K562 (cell line): Measurements from ENCODE around the gene GCGR. TPM values are rescaled to one million over a fixed set of nuclear protein-coding genes. Genes with fewer than 3 reads are reported as not detected.

ENCODE experiments used
- ATAC-seq: fragments of 200-7000 bp; cut with Tn5 transposase; 3 replicates; pipeline ENCODE4 v1.9.1; 2020; ENCODE audit warnings: moderate library complexity
- BruUV-seq: library from RNA; stranded (reverse); fragments of 400-500 nt; replicated peaks from 2 replicates; lab custom pipeline; 2021; lab: Mats Ljungman, UMichigan
- CTCF ChIA-PET: fragments of 300-600 bp; formaldehyde crosslinking; extraction: SDS; loops from one replicate; lab custom pipeline; 2021; ENCODE audit warnings: low intra/inter-chr PET ratio; lab: Yijun Ruan, JAX
- POLR2A ChIA-PET: fragments of 300-600, 350-650 bp; sonication (Branson Sonifier 250); formaldehyde crosslinking; extraction: SDS; loops from one replicate; lab custom pipeline; 2021; ENCODE audit warnings: antibody characterized with exemption, inconsistent platforms; lab: Yijun Ruan, JAX
- DNase-seq, 4 experiments: peaks; one replicate each; pipeline versions ENCODE4 v3.0.0 to v3.0.0-alpha.2; 2011 to 2018; ENCODE audit warnings: low spot score in 3 of 4, mixed read lengths in 3 of 4; ENCODE audit errors: extremely low read depth in 1 of 4
- FAIRE-seq: peaks from 2 replicates; lab custom pipeline; 2011; peaks lifted over from hg19 to GRCh38; lab: Jason Lieb, UNC
- H2AFZ ChIP-seq: 2 replicates; pipeline ENCODE4 v1.6.0; 2011; ENCODE audit warnings: low read depth, low read length, control low read depth, inconsistent platforms
- H3K27ac ChIP-seq: fragments of 200-600 bp; 3 replicates; pipeline ENCODE4 v1.8.0; 2011; ENCODE audit warnings: low read depth, mild to moderate bottlenecking, control low read depth, inconsistent platforms, low read length, moderate library complexity, mixed read lengths; ENCODE audit errors: extremely low read depth
- H3K27me3 ChIP-seq, 2 experiments: fragments of 300-600 bp in 1 of 2; 2 replicates in 1 of 2; 3 replicates in 1 of 2; pipeline versions ENCODE4 v1.6.0 to v1.8.0; 2011; ENCODE audit warnings: inconsistent platforms in 2 of 2, low read length in 2 of 2, mild to moderate bottlenecking in 1 of 2, mixed read lengths in 1 of 2, moderate library complexity in 1 of 2; ENCODE audit not compliant: control insufficient read depth in 2 of 2, insufficient read depth in 2 of 2
- H3K36me3 ChIP-seq: fragments of 300-600 bp; 3 replicates; pipeline ENCODE4 v1.8.0; 2011; ENCODE audit warnings: mild to moderate bottlenecking, low read length, inconsistent platforms; ENCODE audit not compliant: control insufficient read depth, insufficient read depth
- H3K4me1 ChIP-seq, 2 experiments: fragments of 200-600 bp in 1 of 2; replicated peaks in 1 of 2; 2 replicates in 1 of 2; 3 replicates in 1 of 2; pipeline versions ENCODE4 v1.5.1 to v1.8.0; 2011; ENCODE audit warnings: inconsistent platforms in 2 of 2, low read length in 2 of 2, mild to moderate bottlenecking in 1 of 2, mixed read lengths in 1 of 2, moderate library complexity in 1 of 2; ENCODE audit not compliant: control insufficient read depth in 2 of 2, insufficient read depth in 2 of 2
- H3K4me2 ChIP-seq: 2 replicates; pipeline ENCODE4 v1.6.1; 2011; ENCODE audit warnings: low read length, control low read depth, inconsistent platforms, mixed read lengths; ENCODE audit not compliant: insufficient read depth
- H3K4me3 ChIP-seq: fragments of 200-600 bp; sonication (generic), shearing (Covaris generic); 2 replicates; pipeline ENCODE4 v1.5.1; 2016; ENCODE audit warnings: control low read depth, inconsistent platforms
- H3K79me2 ChIP-seq: fragments of 200-600 bp; 3 replicates; pipeline ENCODE4 v1.8.0; 2011; ENCODE audit warnings: low read length, inconsistent platforms; ENCODE audit not compliant: control insufficient read depth, insufficient read depth
- H3K9ac ChIP-seq, 2 experiments: 2 replicates each; pipeline versions ENCODE4 v1.6.0 to v1.6.1; 2011; ENCODE audit warnings: low read depth in 2 of 2, low read length in 2 of 2, control low read depth in 1 of 2, inconsistent platforms in 1 of 2, mild to moderate bottlenecking in 1 of 2, mixed read lengths in 1 of 2; ENCODE audit not compliant: insufficient read depth in 1 of 2
- H3K9me1 ChIP-seq: one replicate; pipeline ENCODE4 v1.6.0; 2011; ENCODE audit warnings: inconsistent platforms, mild to moderate bottlenecking, low read length, moderate library complexity; ENCODE audit not compliant: control insufficient read depth, insufficient read depth
- H3K9me3 ChIP-seq: replicated peaks from 2 replicates; pipeline ENCODE4 v1.5.1; 2011; ENCODE audit warnings: low read depth, low read length, inconsistent platforms; ENCODE audit not compliant: control insufficient read depth, insufficient read depth
- H4K20me1 ChIP-seq: replicated peaks from 2 replicates; pipeline ENCODE4 v1.6.1; 2011; ENCODE audit warnings: low read length, inconsistent platforms, mixed read lengths; ENCODE audit not compliant: control insufficient read depth, insufficient read depth
- CBX1 ChIP-seq: sonication (generic); IDR thresholded peaks from 2 replicates; pipeline ENCODE4 v1.6.1; 2016; ENCODE audit warnings: antibody characterized with exemption, low read depth, mild to moderate bottlenecking
- ERF ChIP-seq: fragments of 450-650 bp; formaldehyde crosslinking; IDR thresholded peaks from 2 replicates; pipeline ENCODE4 v1.4.0; 2020; ENCODE audit warnings: mild to moderate bottlenecking, mixed read lengths
- ETS2 ChIP-seq: IDR thresholded peaks from 2 replicates; pipeline ENCODE4 v1.6.1; 2016; ENCODE audit warnings: borderline replicate concordance, missing genetic modification characterization, mild to moderate bottlenecking, moderate library complexity, missing compliant biosample characterization; ENCODE audit not compliant: poor library complexity, severe bottlenecking
- FOXM1 ChIP-seq, 2 experiments: fragments of 450-650 bp in 1 of 2; sonication (generic) in 1 of 2; formaldehyde crosslinking in 1 of 2; IDR thresholded peaks; 2 replicates each; pipeline versions ENCODE4 v1.6.1 to v1.9.0; 2017 to 2022; ENCODE audit warnings: low read depth in 2 of 2, mild to moderate bottlenecking in 2 of 2, missing genetic modification reagents in 1 of 2, moderate library complexity in 1 of 2
- GATAD2A ChIP-seq: fragments of 450-650 bp; IDR thresholded peaks from 2 replicates; pipeline ENCODE4 v1.6.1; 2017
- HDAC1 ChIP-seq, 2 experiments: fragments of 450-650 bp; IDR thresholded peaks; 2 replicates each; pipeline ENCODE4 v1.6.1; 2016 to 2017; ENCODE audit warnings: inconsistent platforms in 1 of 2, mild to moderate bottlenecking in 1 of 2, moderate library complexity in 1 of 2
- NR3C1 ChIP-seq: sonication (generic); formaldehyde crosslinking; IDR thresholded peaks from 2 replicates; pipeline ENCODE4 v1.8.1; 2022; ENCODE audit warnings: missing genetic modification reagents
- POLR2AphosphoS5 ChIP-seq: IDR thresholded peaks from 2 replicates; pipeline ENCODE4 v1.6.1; 2011; ENCODE audit warnings: mild to moderate bottlenecking, low read depth, low read length, moderate library complexity; ENCODE audit not compliant: control insufficient read depth, insufficient read depth
- SAP30 ChIP-seq: fragments of 200-600 bp; sonication (generic); IDR thresholded peaks from 2 replicates; pipeline ENCODE4 v1.6.1; 2012; ENCODE audit warnings: borderline replicate concordance, low read depth, mild to moderate bottlenecking, moderate library complexity, low read length, control low read depth, inconsistent platforms; ENCODE audit not compliant: insufficient read depth, poor library complexity, severe bottlenecking
- TAF7 ChIP-seq: fragments of 450-650 bp; IDR thresholded peaks from 2 replicates; pipeline ENCODE4 v1.6.1; 2016; ENCODE audit warnings: missing genetic modification characterization, missing compliant biosample characterization
- TFAM ChIP-seq: fragments of 250-450 bp; sonication (Bioruptor Pico); conservative IDR thresholded peaks from 2 replicates; pipeline ENCODE4 v1.5.0; 2021; ENCODE audit warnings: mild to moderate bottlenecking, moderate library complexity
- ZNF586 ChIP-seq: fragments of 450-650 bp; formaldehyde crosslinking; conservative IDR thresholded peaks from 2 replicates; pipeline ENCODE4 v1.4.0; 2020; ENCODE audit warnings: mild to moderate bottlenecking, moderate library complexity
- WGBS: fragments of 100-300 bp; shearing (Covaris generic); methylation state at CpG from one replicate; pipeline ENCODE4 v1.1.6; 2016; ENCODE audit warnings: low coverage, mixed read lengths; ENCODE audit not compliant: insufficient coverage; ENCODE audit errors: missing lambda C conversion rate; 5-methylcytosine and 5-hydroxymethylcytosine counted together
- in situ Hi-C: fragments of 300-500 bp; cut with MboI; formaldehyde crosslinking; loops from 4 replicates; pipeline ENCODE4 v1.15.0; 2018; ENCODE audit warnings: inconsistent platforms, mixed read lengths
- intact Hi-C: fragments of 100-400 bp; cut with micrococcal nuclease; formaldehyde crosslinking; loops from 2 replicates; pipeline ENCODE4 v1.14.2; 2022
- polyA plus RNA-seq, 8 experiments: library from polyadenylated mRNA; depleted of rRNA in 4 of 8; stranded (reverse) in 5 of 8; unstranded in 3 of 8; fragments of >200 nt; fragmentation: Nextera tagmentation in 2 of 8; fragmentation: Illumina TruSeq in 1 of 8; extraction: Ambion mirVana in 2 of 8; extraction: Trizol in 1 of 8; gene quantifications; 2 replicates each; pipeline versions ENCODE4 v1.2.1 to v1.2.3, GENCODE V29; 2011 to 2014; ENCODE audit warnings: inconsistent platforms in 1 of 8, missing spikeins in 1 of 8
- total RNA-seq, 7 experiments: library from RNA; depleted of rRNA in 6 of 7; stranded (reverse); fragments of >200 nt in 6 of 7; fragmentation: Illumina TruSeq in 2 of 7; extraction: Trizol in 2 of 7; gene quantifications; 2 replicates each; pipeline versions ENCODE4 v1.2.1 to v1.2.3, GENCODE V29; 2011 to 2021; ENCODE audit warnings: low replicate concordance in 1 of 7
- TF ChIP-seq, protein P1 (sequence below): sonication (generic); formaldehyde crosslinking; IDR thresholded peaks from 2 replicates; pipeline ENCODE4 v1.8.1; 2023; ENCODE audit warnings: mild to moderate bottlenecking, missing genetic modification reagents, moderate library complexity
- TF ChIP-seq, protein P2 (sequence below): sonication (generic); formaldehyde crosslinking; IDR thresholded peaks from 2 replicates; pipeline ENCODE4 v1.8.0; 2022; ENCODE audit warnings: mild to moderate bottlenecking, missing genetic modification reagents

Gene GCGR
- total and polyA plus RNA-seq, 9 of the 15 experiments (the other 6 are each of a cell fraction or from before 2014, with no cell fraction given): not detected

DNA sequence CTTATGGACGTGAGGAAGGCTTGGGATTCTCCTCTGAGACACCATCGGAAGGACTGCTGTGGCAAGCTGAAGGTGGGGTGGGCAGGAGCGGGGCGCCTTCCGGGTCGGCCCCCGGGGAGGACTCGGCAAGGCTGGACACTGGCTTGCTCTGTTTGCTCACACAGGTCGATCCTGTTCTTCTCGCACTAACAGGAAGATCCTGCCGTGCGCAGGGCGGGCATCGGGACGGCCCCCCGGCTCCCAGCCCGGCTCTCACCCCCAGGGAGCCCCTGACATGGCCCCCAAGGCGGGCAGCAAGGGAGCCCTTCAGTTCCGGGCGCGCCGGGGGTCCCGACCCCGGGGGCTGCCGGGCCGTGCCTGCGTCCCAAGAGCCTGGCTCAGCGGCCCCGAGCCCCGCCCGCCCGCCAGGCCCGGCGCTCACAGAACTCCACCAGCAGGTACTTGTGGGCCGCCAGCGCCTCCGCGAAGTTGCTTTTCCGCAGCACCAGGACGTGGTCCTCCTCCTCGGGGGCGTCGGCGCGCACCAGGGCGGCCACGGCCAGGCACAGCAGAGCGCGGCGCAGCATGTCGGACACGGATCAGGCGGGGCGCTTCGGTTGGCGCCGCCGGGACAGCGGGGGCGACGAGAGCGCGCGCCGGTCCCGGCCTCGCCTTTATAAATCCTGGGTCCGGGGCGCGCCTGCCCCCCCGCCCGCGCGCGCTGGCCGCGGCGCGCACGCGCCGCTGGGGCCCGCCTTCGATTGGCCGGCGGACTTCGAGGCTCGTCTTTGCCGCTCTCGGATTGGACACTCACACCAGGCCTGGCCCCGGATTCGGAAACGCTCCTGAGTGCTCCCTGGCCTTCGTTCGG is 56.2 kb downstream of the GCGR start, which contains the start of gene P4HB:
Gene P4HB, minus strand, starts transcription at position 630 of the 850 bp plus-strand sequence. Its CDS starts 64 bp downstream, at position 566.
- WGBS: under 1% methylated on average over 74 of the region's 95 CpGs
- CTCF ChIA-PET: no interaction called here
- TF ChIP-seq POLR2AphosphoS5 (peak; percentile 85), CBX1 (peak; percentile 86; the same call in 1 of the 2 replicates), ETS2 (tag) (no peak), NR3C1 (0 out of 2 replicates have a peak, but pooled peaks have one; percentile 64), TAF7 (tag) (no peak), SAP30 (peak; percentile 63), FOXM1 (IDR thresholded peaks at IDR 0.05; ENCODE audit: low read depth) (no peak), FOXM1 (CRISPR knock-in tag; IDR thresholded peaks at IDR 0.05; ENCODE audit: low read depth) (peak; percentile 67; the same call in 1 of the 2 replicates), GATAD2A (0 out of 2 replicates have a peak, but pooled peaks have one; percentile 28), HDAC1 (IDR thresholded peaks at IDR 0.05) (peak in 1 of 2 experiments; percentile 18; a peak in 1 of 4 replicates), TFAM (no peak), ERF (CRISPR knock-in tag) (no peak), ZNF586 (CRISPR knock-in tag) (no peak)
- TF ChIP-seq, protein P1, sequence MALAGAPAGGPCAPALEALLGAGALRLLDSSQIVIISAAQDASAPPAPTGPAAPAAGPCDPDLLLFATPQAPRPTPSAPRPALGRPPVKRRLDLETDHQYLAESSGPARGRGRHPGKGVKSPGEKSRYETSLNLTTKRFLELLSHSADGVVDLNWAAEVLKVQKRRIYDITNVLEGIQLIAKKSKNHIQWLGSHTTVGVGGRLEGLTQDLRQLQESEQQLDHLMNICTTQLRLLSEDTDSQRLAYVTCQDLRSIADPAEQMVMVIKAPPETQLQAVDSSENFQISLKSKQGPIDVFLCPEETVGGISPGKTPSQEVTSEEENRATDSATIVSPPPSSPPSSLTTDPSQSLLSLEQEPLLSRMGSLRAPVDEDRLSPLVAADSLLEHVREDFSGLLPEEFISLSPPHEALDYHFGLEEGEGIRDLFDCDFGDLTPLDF (CRISPR knock-in tag): peak; percentile 67; the same call in 1 of the 2 replicates
- TF ChIP-seq, protein P2, sequence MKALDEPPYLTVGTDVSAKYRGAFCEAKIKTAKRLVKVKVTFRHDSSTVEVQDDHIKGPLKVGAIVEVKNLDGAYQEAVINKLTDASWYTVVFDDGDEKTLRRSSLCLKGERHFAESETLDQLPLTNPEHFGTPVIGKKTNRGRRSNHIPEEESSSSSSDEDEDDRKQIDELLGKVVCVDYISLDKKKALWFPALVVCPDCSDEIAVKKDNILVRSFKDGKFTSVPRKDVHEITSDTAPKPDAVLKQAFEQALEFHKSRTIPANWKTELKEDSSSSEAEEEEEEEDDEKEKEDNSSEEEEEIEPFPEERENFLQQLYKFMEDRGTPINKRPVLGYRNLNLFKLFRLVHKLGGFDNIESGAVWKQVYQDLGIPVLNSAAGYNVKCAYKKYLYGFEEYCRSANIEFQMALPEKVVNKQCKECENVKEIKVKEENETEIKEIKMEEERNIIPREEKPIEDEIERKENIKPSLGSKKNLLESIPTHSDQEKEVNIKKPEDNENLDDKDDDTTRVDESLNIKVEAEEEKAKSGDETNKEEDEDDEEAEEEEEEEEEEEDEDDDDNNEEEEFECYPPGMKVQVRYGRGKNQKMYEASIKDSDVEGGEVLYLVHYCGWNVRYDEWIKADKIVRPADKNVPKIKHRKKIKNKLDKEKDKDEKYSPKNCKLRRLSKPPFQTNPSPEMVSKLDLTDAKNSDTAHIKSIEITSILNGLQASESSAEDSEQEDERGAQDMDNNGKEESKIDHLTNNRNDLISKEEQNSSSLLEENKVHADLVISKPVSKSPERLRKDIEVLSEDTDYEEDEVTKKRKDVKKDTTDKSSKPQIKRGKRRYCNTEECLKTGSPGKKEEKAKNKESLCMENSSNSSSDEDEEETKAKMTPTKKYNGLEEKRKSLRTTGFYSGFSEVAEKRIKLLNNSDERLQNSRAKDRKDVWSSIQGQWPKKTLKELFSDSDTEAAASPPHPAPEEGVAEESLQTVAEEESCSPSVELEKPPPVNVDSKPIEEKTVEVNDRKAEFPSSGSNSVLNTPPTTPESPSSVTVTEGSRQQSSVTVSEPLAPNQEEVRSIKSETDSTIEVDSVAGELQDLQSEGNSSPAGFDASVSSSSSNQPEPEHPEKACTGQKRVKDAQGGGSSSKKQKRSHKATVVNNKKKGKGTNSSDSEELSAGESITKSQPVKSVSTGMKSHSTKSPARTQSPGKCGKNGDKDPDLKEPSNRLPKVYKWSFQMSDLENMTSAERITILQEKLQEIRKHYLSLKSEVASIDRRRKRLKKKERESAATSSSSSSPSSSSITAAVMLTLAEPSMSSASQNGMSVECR: peak; percentile 47

More for the DNA sequence above, 56.2 kb downstream of the GCGR start, which contains the start of gene P4HB:
- peak within 1 kb of the TSS; percentile 96 for H3K27ac ChIP-seq
- H3K4me2 ChIP-seq: peak within 1 kb of the TSS; percentile 99
- H3K4me1 ChIP-seq: peaks cover 29 to 49% of the 10 kb centered on the region in 2 experiments
- BruUV-seq: no TSS peak
- peak within 1 kb of the TSS; percentile 94 for H3K4me3 ChIP-seq
- no peaks in the 10 kb centered on the region for H3K9me3 ChIP-seq
- H3K36me3 ChIP-seq: peaks cover 79% of the 10 kb centered on the region
- intact Hi-C loops (loop anchor here (2.0 to 5.0 kb wide), 2 partner anchors 38 to 163 kb away; partner anchors contain the start of genes CENPX and LRRC45), in situ Hi-C loops (loop anchor here (5.0 kb wide), 1 partner anchor 128 kb away; no protein-coding TSS in a partner anchor)
- ATAC-seq: no peak
- DNase-seq: peak in 1 of 4 experiments; percentile 96
- peaks cover 91% of the 10 kb centered on the region for H3K79me2 ChIP-seq
- POLR2A ChIA-PET: interaction anchor here (0.6 to 2.5 kb wide), 20 partner anchors 8 to 369 kb away, joined by 3 to 21 read pairs (median 4); partner anchors contain the start of genes ARHGDIA, MCRIP1 and SLC25A10
- FAIRE-seq: no peak
- H3K9me1 ChIP-seq: peaks cover 16% of the 10 kb centered on the region
- H2AFZ ChIP-seq: peak within 1 kb of the TSS; percentile 84
- H3K27me3 ChIP-seq: no peaks in the 10 kb centered on the region
- H3K9ac ChIP-seq: peak within 1 kb of the TSS; percentile 99
- H4K20me1 ChIP-seq: peaks cover 29% of the 10 kb centered on the region
